HepG2 (cell line): Measurements from ENCODE around the gene KIAA1755. TPM values are rescaled to one million over a fixed set of nuclear protein-coding genes. Genes with fewer than 3 reads are reported as not detected.

ENCODE experiments used
- ATAC-seq: fragments of 200-7000 bp; cut with Tn5 transposase; 3 replicates; pipeline ENCODE4 v1.9.1; 2020; ENCODE audit warnings: mild to moderate bottlenecking, moderate library complexity
- BruUV-seq: library from RNA; stranded (reverse); fragments of 400-500 nt; replicated peaks from 2 replicates; lab custom pipeline; 2021; lab: Mats Ljungman, UMichigan
- CTCF ChIA-PET: fragments of 300-600 bp; formaldehyde crosslinking; extraction: SDS; loops from one replicate; lab custom pipeline; 2021; ENCODE audit warnings: low total read pairs, inconsistent platforms, low intra/inter-chr PET ratio; lab: Yijun Ruan, JAX
- POLR2A ChIA-PET: fragments of 350-600 bp; sonication (Branson Sonifier 250); formaldehyde crosslinking; loops from one replicate; lab custom pipeline; 2020; ENCODE audit warnings: antibody characterized with exemption, inconsistent platforms; lab: Yijun Ruan, JAX
- DNase-seq: peaks from one replicate; pipeline ENCODE4 v3.0.0-alpha.2; 2015; ENCODE audit warnings: low spot score
- FAIRE-seq: peaks from 3 replicates; lab custom pipeline; 2011; peaks lifted over from hg19 to GRCh38; lab: Jason Lieb, UNC
- H2AFZ ChIP-seq: one replicate; pipeline ENCODE4 v1.6.1; 2011; ENCODE audit warnings: low read length, inconsistent platforms
- H3K27ac ChIP-seq: fragments of 300-600 bp; 3 replicates; pipeline ENCODE4 v1.8.0; 2011; ENCODE audit warnings: mixed run types, mild to moderate bottlenecking, mixed read lengths, low read length, inconsistent platforms; ENCODE audit not compliant: insufficient read depth; ENCODE audit errors: extremely low read length
- H3K27me3 ChIP-seq, 2 experiments: fragments of 200-600 bp in 1 of 2; 2 replicates in 1 of 2; 3 replicates in 1 of 2; pipeline versions ENCODE4 v1.6.0 to v1.8.0; 2011; ENCODE audit warnings: low read length in 2 of 2, mild to moderate bottlenecking in 2 of 2, moderate library complexity in 2 of 2, inconsistent platforms in 1 of 2; ENCODE audit not compliant: insufficient read depth in 2 of 2, control insufficient read depth in 1 of 2
- H3K36me3 ChIP-seq, 2 experiments: fragments of 200-600 bp in 1 of 2; replicated peaks in 1 of 2; 2 replicates in 1 of 2; 3 replicates in 1 of 2; pipeline versions ENCODE4 v1.5.1 to v1.8.0; 2011; ENCODE audit warnings: low read length in 2 of 2, inconsistent platforms in 1 of 2; ENCODE audit not compliant: insufficient read depth in 2 of 2, control insufficient read depth in 1 of 2
- H3K4me1 ChIP-seq: 2 replicates; pipeline ENCODE4 v1.5.1; 2012; ENCODE audit warnings: low read length, inconsistent platforms; ENCODE audit not compliant: insufficient read depth
- H3K4me2 ChIP-seq: 2 replicates; pipeline ENCODE4 v1.6.0; 2011; ENCODE audit warnings: low read depth, low read length, inconsistent platforms
- H3K4me3 ChIP-seq, 3 experiments: fragments of 200-600 bp in 1 of 3; sonication (generic), shearing (Covaris generic) in 1 of 3; replicated peaks in 1 of 3; 2 replicates each; pipeline ENCODE4 v1.5.1; 2011 to 2016; ENCODE audit warnings: low read length in 3 of 3, inconsistent platforms in 2 of 3, low read depth in 2 of 3, mild to moderate bottlenecking in 2 of 3, control low read depth in 1 of 3, mixed read lengths in 1 of 3; ENCODE audit not compliant: insufficient read depth in 1 of 3
- H3K79me2 ChIP-seq: one replicate; pipeline ENCODE4 v1.6.1; 2011; ENCODE audit warnings: low read length, inconsistent platforms; ENCODE audit not compliant: insufficient read depth
- H3K9ac ChIP-seq: 2 replicates; pipeline ENCODE4 v1.6.0; 2011; ENCODE audit warnings: mild to moderate bottlenecking, low read depth, low read length, inconsistent platforms; ENCODE audit not compliant: insufficient read depth
- H3K9me3 ChIP-seq: 2 replicates; pipeline ENCODE4 v1.5.1; 2012; ENCODE audit warnings: mild to moderate bottlenecking, low read length
- H4K20me1 ChIP-seq: 2 replicates; pipeline ENCODE4 v1.6.0; 2011; ENCODE audit warnings: inconsistent platforms, mild to moderate bottlenecking, low read length, moderate library complexity; ENCODE audit not compliant: insufficient read depth
- DPF2 ChIP-seq: sonication (generic); formaldehyde crosslinking; IDR thresholded peaks from 2 replicates; pipeline ENCODE4 v1.4.0; 2020; ENCODE audit warnings: mild to moderate bottlenecking, low read depth, missing genetic modification reagents, borderline replicate concordance
- DR1 ChIP-seq: sonication (generic); formaldehyde crosslinking; IDR thresholded peaks from 2 replicates; pipeline ENCODE4 v1.8.0; 2021; ENCODE audit warnings: mild to moderate bottlenecking, missing genetic modification reagents, inconsistent platforms
- DZIP1 ChIP-seq: sonication (generic); formaldehyde crosslinking; IDR thresholded peaks from 2 replicates; pipeline ENCODE4 v1.5.0; 2020; ENCODE audit warnings: mild to moderate bottlenecking, missing genetic modification reagents
- MED13 ChIP-seq: sonication (generic); formaldehyde crosslinking; IDR thresholded peaks from 2 replicates; pipeline ENCODE4 v1.5.0; 2020; ENCODE audit warnings: missing genetic modification reagents
- NR2F1 ChIP-seq, 2 experiments: fragments of 450-650 bp in 1 of 2; formaldehyde crosslinking in 1 of 2; IDR thresholded peaks; 2 replicates each; pipeline versions ENCODE4 v1.5.0 to v1.6.1; 2016 to 2020; ENCODE audit warnings: mild to moderate bottlenecking in 1 of 2, missing compliant biosample characterization in 1 of 2, missing genetic modification reagents in 1 of 2, moderate library complexity in 1 of 2
- SPEN ChIP-seq: sonication (generic); formaldehyde crosslinking; IDR thresholded peaks from 2 replicates; pipeline ENCODE4 v1.5.1; 2020; ENCODE audit warnings: low read depth, mild to moderate bottlenecking, missing genetic modification reagents
- TBX3 ChIP-seq: fragments of 450-650 bp; IDR thresholded peaks from 2 replicates; pipeline ENCODE4 v1.6.1; 2017; ENCODE audit warnings: antibody characterized with exemption, mild to moderate bottlenecking, inconsistent platforms, borderline replicate concordance
- ZBTB10 ChIP-seq: sonication (generic); formaldehyde crosslinking; IDR thresholded peaks from 2 replicates; pipeline ENCODE4 v1.4.0; 2020; ENCODE audit warnings: missing genetic modification reagents, borderline replicate concordance
- ZBTB25 ChIP-seq: IDR thresholded peaks from 2 replicates; pipeline ENCODE4 v1.6.1; 2018; ENCODE audit warnings: missing genetic modification reagents
- ZBTB44 ChIP-seq: sonication (generic); formaldehyde crosslinking; IDR thresholded peaks from 2 replicates; pipeline ENCODE4 v1.4.0; 2020; ENCODE audit warnings: missing genetic modification reagents
- ZEB1 ChIP-seq: IDR thresholded peaks from 2 replicates; pipeline ENCODE4 v1.6.1; 2012; ENCODE audit warnings: mild to moderate bottlenecking, low read depth, inconsistent platforms; ENCODE audit not compliant: insufficient replicate concordance
- ZFY ChIP-seq: sonication (generic); formaldehyde crosslinking; IDR thresholded peaks from 2 replicates; pipeline ENCODE4 v1.4.0; 2020; ENCODE audit warnings: missing genetic modification reagents
- ZNF10 ChIP-seq: sonication (generic); formaldehyde crosslinking; IDR thresholded peaks from 2 replicates; pipeline ENCODE4 v1.4.0; 2020; ENCODE audit warnings: mild to moderate bottlenecking, low read depth, missing genetic modification reagents, borderline replicate concordance
- ZNF784 ChIP-seq: sonication (generic); formaldehyde crosslinking; IDR thresholded peaks from 2 replicates; pipeline ENCODE4 v1.5.1; 2020; ENCODE audit warnings: missing genetic modification reagents, mild to moderate bottlenecking, borderline replicate concordance
- WGBS: methylation state at CpG from one replicate; pipeline ENCODE4 v1.1.6; 2017; ENCODE audit warnings: low lambda C conversion rate; 5-methylcytosine and 5-hydroxymethylcytosine counted together
- in situ Hi-C: cut with HindIII; loops from 2 replicates; pipeline ENCODE4 v1.10.0; 2017; ENCODE audit warnings: low pct_unique_long_range_greater_than_20kb; ENCODE audit not compliant: extremely low pct_ligation_motif_present
- intact Hi-C: fragments of 100-400 bp; cut with micrococcal nuclease; formaldehyde crosslinking; loops from one replicate; pipeline ENCODE4 v1.10.0; 2022; ENCODE audit not compliant: unreplicated experiment
- polyA plus RNA-seq, 8 experiments: library from polyadenylated mRNA; depleted of rRNA in 3 of 8; stranded (reverse) in 7 of 8; unstranded in 1 of 8; fragments of >200 nt; fragmentation: Illumina TruSeq in 4 of 8; extraction: Trizol in 4 of 8; gene quantifications; 2 replicates each; pipeline versions ENCODE4 v1.2.1 to v1.2.3, GENCODE V29; 2011 to 2016; ENCODE audit warnings: low read depth in 4 of 8, missing spikeins in 1 of 8, mixed read lengths in 1 of 8; ENCODE audit not compliant: insufficient read depth in 1 of 8
- total RNA-seq, 5 experiments: library from RNA; depleted of rRNA; stranded (reverse); fragments of >200 nt; fragmentation: Illumina TruSeq; extraction: Trizol; gene quantifications; 2 replicates each; pipeline ENCODE4 v1.2.3, GENCODE V29; 2016; ENCODE audit warnings: low read depth in 1 of 5

The KIAA1755 gene
- total and polyA plus RNA-seq, 2 of the 13 experiments (the other 11 are each of a cell fraction or from before 2014, with no cell fraction given), result 0.04 TPM; not detected in 1

- DNase-seq (no peak), FAIRE-seq (no peak), ATAC-seq (no peak)
- H2AFZ ChIP-seq, result no peak overlapping the region
- no peaks in the 10 kb centered on the region for H4K20me1 ChIP-seq
- H3K9me3 ChIP-seq, result no peaks in the 10 kb centered on the region
- no TSS peak for BruUV-seq
- H3K27me3 ChIP-seq, result peaks cover 2 to 17% of the 10 kb centered on the region in 2 experiments; a peak in 2 of 5 replicates
- intact Hi-C loops, result no loop called here
- ChIA-PET CTCF (no interaction called here), POLR2A (interaction anchor here (0.5 kb wide), 1 partner anchor 297 kb away, joined by 3 read pairs; no protein-coding TSS in a partner anchor)
- no peak overlapping the region for H3K27ac ChIP-seq
- H3K9ac ChIP-seq, result no peak overlapping the region
- H3K4me3 ChIP-seq, result no peak overlapping the region
- no peaks in the 10 kb centered on the region for H3K36me3 ChIP-seq
- H3K4me2 ChIP-seq, result no peak overlapping the region
- no peaks in the 10 kb centered on the region for H3K4me1 ChIP-seq
- in situ Hi-C loops, result no loop called here
- no peaks in the 10 kb centered on the region for H3K79me2 ChIP-seq
- WGBS, result 26% methylated on average over 8 of the region's 8 CpGs
- TF ChIP-seq SPEN, result no peak
- no peak for TF ChIP-seq ZNF10 (CRISPR knock-in tag)
- TF ChIP-seq MED13 (CRISPR knock-in tag), result no peak
- no peak for TF ChIP-seq ZFY (CRISPR knock-in tag)
- TF ChIP-seq TBX3, result no peak
- TF ChIP-seq ZBTB10 (CRISPR knock-in tag), result no peak
- no peak for TF ChIP-seq DZIP1
- no peak for TF ChIP-seq ZEB1
- TF ChIP-seq DR1 (CRISPR knock-in tag), result no peak
- no peak for TF ChIP-seq ZBTB44 (CRISPR knock-in tag)
- TF ChIP-seq ZNF784 (CRISPR knock-in tag), result no peak
- TF ChIP-seq DPF2 (CRISPR knock-in tag), result no peak
- TF ChIP-seq NR2F1 (CRISPR knock-in tag; IDR thresholded peaks at IDR 0.05), result no peak
- TF ChIP-seq ZBTB25 (CRISPR knock-in tag), result no peak
Measured at GRCh38 chr20:38307371-38308046, 47.0 kb upstream of the KIAA1755 start.
